Stimulated activated CD8-positive, alpha-beta memory T cell treated with anti-CD3 and anti-CD28 coated beads, Interleukin-4, amount 100 ng/mL, for 48 hours (primary cell): ENCODE results near the gene RASA2.
A peak's percentile ranks its signal among the peaks of the same experiment; 100 is the strongest.
"Not testable (repeated sequence)": the region's sequence is repeated elsewhere in the genome, so short reads cannot be mapped to it uniquely, and the experiment has no call there.

Experiments used
- DNase-seq: peaks from one replicate; pipeline ENCODE4 v3.0.0-alpha.2; 2020

The RASA2 gene

DNA sequence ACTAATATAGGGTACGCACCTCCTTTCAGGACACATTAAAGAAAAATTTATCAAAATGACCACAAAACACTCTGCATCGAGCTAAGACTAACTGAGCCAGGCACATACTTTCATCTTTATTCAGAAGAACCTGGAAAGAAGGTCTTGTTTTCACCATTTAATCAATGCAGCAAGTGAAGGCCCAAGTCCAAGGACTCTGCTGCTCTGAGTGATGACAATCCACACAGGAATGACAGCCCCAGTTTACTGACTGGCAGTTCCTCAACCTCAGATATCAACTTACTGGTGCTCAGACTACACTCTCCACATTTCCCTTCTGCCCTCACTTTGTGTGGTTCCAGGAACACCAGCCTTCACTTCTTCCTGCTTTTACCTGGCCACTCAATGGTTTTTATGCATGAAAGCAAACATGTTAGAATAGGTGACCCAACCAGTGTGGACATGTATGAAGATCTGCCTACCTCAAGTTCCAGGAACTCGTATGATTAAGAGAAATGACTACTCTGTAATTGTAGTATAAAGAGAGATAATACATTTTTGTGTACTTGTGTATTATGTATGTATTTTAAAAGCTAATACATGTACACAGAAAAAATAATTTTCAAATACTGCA is 29.1 kb upstream of the RASA2 start:
- DNase-seq = no peak

DNA sequence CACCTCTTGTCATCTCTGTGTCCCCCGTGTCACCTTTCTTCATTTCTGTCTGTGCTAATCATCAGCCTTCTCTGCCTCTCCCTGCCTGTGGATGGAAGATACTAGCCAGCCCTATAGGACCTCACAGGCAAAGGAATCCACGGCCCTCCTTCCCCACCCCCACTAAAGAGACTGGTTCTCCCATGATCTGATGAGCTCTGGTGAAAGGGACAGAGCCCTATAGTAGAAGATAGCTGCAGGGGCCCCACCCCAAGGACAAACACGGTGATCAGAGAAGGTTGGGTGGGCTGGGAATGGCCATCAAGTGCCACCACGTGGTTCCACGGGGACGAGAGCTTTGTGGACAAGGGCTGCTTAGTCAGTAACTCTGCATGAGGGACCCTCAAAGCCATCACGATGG is 27.8 kb upstream of the RASA2 start:
- no peak for DNase-seq

DNA sequence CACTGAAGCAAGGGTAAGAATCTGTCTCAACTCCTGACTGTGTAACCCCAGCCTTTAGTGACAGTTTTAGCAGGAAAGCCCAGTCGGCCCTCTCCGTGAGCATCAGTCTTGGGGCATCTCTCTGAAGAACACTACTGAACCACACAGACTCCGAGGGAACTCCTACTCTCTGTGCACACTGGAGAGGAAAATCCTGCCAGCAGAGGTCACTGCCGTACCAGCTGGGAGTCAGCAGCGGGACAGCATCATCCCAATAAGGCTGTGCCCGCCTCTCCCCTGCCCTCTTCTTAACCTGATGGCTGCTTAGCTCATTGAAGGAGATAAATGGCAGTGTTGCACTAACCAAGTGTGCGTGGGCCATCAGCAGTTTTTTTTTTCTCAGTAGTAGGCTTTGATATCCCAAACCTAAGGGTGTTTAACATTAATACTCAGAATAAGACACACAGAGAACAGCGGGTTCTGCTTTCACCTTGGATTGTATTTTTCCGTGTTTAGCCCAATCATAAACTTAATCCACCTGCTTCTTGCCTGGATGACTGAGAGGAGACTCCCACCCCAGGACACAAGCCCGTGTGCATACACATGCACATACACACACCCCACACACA is 26.6 kb upstream of the RASA2 start:
- peak; percentile 95 for DNase-seq

DNA sequence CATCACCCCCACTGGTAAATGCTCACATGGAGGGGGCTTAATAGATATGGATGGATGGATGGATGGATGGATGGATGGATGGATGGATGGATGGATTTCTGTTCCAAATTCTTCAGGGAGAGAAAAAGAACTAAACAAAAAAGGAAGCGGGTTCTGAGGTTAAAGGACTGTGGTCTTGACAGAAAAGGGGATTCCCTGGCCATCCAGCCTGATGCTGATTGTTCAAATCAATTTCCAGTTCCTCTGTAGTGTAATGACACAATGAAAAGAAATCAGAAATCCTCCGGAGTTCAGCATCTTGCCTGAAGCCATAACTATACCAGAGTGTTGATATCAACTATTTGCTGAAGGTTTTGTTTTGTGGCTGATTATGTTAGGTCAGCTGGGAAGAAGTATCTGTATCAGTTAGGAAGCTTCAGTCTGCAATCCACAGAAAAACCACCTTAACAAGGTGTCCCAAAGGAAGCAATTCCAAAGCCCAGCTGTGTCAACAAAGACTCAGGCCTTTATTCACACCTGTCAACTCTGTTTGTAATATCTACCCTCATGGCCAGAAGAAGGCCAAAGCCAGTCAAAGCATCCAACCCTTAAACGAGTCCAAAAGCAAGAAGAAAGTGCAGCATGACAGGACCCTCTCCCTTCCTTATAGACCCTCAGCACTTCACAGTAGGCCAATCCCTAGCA is 24.5 kb upstream of the RASA2 start:
- DNase-seq = no peak

DNA sequence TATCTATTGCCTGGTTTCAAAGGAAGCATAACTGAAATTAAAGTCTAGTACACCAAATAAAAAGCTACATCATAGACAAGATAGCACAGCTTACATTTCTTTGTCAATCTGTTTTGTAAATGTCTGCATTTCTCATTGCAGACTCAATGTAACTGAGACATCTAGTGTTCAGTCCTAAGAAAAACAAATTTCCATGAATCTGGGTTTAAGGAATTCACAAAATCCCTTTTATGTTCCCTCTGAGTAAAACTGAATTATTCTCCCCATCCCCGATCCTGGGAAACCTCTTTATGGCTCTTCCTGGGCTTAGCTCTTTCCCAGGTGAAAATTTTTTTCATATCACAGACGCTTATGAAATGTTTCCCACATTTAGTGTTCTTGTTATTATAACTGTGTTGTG is 21.6 kb upstream of the RASA2 start:
- DNase-seq = no peak

DNA sequence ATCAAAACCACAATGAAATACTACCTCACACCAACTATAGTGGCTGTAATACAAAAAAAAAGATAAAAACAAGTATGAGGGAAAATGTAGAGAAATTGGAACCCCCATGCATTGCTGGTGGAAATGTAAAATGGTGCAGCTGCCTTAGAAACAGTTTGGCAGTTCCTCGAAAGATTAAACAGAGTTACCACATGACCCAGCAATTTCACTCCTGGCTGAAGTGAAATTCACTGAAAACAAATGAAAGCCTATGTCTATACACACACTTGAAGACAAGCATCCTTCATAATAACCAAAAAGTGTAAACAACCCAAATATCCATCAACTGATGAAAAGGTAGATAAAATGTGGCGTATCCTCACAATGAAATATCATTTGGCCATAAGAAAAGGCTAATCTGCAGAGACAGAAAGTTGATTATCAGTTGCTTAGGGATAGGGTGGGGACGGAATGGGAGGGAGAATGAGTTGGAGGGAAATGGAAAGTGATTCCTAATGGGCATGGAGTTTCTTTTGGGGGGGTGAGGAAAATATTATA is 20.1 kb upstream of the RASA2 start:
- DNase-seq = no peak

DNA sequence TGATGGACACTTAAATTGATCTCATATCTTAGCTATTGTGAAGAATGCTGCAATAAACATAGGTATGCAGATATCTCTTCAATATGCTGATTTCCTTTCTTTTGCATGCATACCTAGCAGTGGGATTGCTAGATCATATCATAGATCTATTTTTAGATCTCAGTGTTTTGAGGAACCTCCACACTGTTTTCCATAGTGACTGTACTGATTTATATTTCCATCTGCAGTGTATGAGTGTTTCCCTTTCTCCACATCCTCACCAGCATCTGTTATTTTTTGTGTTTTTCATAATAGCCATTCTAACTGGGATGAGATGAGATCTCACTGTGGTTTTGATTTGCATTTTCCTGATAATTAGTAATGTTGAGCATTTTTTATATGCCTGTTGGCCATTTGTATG is 17.1 kb upstream of the RASA2 start:
- no peak for DNase-seq

DNA sequence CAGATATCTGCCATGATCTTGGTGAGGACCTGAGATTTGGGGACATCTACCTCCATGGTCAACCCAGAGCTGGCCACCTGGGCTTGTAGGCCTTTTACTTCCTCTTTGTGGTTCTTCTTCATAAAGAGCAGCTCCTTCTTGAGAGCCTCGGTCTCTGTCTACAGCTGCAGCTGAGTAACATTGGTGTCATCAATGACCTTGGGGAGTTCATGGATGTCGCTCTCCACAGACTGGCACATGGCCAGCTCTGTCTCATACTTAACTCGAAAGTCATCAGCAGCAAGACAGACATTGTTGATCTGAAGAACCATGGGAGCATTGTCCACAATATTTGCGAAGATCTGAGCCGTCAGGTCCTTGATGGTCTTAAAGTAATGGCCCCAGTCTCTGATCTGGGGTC is 15.7 kb upstream of the RASA2 start:
- DNase-seq = no peak

DNA sequence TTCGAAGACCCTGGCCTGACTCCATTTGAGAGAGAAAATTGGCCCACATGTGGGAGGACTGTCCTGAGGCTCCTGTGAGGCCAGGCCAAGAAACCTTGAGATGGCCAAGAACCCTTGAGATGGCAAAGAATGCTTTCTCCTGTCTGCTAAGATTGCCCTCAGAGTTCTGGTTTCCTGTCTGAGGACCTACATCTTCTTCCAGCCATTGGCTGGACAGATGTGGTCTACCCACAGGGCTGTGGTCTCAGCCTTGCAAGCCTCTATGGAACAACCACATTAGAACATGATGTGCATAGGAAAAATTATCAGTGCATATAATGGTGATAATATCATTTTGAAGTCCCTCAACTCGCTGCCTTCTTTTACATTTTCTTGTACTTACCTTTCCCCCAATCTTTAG is 10.8 kb upstream of the RASA2 start:
- DNase-seq = peak; percentile 49

DNA sequence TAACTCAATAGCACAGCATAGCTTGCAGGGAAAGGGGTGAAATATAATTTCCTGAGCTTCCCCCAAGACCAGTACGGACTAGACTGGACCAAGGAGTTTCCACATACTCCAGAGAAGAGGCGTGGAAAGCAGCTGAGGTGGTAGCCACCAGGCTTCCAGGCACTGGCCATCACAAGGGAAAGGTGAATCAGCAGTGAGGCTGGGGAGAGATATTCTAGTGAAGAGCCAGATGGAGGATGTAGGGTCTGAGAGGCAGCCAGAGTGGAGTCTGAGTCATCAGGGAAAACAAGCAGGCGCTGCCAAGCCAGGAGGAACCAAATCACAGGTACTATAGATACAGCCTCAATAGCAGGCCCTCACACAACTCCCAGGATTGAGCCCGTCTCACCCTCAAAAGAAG is 9.6 kb upstream of the RASA2 start:
- no peak for DNase-seq

DNA sequence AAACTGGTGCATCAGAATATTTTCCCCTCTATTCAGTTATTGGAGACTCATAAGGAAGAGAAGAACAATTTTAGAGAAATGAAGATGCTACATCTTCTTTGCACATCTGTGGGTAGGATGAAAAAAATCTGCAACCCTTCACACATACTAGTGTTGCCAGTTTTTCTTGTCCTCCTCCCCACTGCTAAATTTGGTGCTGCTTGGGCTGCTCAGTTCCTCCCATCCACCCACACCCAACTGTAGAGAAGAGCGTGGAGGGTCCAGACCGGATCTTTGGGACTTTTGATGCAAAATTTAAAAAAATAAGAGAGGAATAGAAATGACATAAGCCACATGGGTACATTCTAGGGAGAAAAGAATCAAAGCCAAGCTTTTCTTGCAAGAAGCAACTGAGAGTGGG is 8.7 kb upstream of the RASA2 start:
- no peak for DNase-seq

DNA sequence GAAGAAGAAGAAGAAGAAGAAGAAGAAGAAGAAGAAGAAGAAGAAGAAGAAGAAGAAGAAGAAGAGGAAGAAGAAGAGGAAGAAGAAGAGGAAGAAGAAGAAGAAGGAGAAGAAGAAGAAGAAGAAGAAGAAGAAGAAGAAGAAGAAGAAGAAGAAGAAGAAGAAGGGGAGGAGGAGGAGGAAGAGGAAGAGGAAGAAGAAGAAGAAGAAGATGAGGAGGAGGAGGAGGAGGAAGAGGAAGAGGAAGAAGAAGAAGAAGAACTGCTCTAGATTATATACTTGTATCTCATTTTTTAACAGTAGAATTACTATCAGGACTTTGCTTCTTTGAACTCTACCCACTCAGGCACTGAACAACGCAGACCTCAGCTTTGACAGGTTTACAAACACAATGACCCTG is 8.0 kb upstream of the RASA2 start:
- DNase-seq = not testable (repeated sequence)

DNA sequence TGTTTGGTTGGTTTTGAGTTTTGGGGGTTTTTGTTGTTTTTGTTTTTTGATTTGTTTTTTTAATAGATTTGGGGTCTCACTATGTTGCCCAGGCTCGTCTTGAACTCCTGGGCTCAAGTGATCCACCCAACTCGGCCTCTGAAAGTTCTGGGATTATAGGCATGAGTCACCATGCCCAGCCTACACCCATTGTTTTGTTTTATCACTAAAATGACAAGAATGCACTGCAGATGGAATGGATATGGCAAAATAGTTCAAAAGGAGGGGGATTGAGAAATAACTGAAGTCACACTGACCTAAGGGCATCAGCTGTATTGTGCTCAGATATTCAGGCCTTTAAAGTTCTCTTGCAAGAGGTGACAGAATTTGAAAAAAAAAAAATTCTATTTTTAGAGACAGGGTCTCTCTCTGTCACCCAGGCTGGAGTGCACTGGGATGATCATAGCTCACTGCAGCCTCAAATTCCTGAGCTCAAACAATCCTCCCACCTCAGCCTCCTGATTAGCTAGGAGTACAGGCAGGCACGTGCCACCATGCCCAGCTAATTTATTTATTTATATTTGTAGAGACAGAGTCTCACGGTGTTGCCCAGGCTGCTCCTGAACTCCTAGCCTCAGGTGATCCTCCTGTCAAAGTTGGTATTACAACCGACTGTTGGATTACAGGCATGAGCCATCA is 4.4 kb upstream of the RASA2 start:
- DNase-seq = no peak

DNA sequence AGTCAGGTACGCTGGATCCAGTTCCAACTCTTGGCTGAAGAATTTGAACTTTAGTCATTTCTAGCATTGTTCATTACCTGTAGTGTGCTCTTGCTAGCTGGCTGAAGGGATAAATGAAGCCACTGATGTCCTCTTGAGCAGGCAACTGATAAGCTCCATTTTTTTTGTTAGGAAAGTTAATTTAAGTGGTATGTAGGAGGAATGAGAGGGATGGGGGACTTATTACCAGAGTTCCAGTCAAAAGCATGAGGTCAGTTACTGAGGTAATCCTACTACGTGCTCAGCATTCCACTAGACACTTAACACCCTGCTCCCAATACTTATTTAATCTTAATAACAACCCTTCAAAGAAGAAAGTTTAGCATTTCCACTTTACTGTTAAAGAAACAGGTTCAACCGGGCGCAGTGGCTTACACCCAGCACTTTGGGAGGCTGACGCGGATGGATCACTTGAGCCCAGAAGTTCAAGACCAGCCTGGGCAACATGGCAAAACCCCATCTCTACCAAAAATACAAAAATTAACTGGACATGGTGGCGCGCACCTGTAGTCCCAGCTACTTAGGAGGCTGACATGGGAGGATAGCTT is 2.0 kb upstream of the RASA2 start:
- DNase-seq = no peak

DNA sequence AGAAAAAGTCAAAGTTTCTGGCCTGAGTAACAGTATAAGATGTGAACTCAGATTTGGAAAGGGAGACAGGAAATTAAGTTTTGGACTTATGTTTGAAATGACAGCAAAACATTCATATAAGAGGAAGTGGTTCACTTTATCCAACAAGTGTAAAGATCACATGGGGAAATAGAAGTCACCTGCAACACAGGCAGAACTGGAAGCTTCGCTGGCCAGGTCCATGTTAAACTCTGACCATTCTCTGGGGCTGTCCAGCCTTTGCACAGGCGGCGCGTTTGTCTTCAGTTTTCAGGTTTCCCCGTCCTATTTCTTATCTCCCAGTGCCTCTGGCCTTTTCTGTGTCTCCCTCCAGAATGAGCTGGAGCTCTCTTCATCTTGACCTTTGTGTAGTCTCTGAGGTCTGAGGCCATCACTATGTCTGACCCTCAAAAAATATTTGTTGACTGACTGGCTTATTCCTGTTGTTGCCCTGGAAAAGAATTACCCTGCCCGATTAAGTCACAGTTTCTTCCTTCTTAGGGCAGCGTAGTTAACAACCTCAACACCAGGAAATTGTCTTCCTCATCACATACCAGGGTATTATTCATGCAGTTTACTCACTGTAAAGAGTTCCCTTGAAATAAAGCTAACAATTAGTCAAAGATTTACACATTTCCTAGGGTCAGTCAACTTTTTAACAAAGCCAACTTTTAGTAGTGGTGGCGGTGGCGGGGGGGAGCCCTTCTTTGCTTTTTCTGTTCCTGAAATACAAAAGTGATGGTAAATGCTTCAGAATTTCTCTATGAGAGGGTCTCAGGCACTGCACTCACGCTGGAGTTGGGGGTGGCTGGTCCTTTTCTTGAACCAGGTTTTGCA is 959 bp upstream of the RASA2 start:
- DNase-seq = peak; percentile 50

DNA sequence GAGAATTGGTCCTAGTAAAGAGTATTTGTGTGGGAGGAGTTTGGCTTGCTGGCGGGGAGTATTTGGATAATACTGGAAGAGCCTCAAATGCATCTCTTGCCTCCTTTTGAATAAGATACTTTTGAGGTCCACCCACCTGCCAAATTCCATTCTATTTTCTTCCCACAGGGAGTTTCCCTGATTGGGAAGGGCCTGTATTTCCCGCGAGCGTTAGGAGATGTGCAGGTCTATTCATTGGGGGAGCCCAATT is 406 bp upstream of the RASA2 start:
- no peak for DNase-seq

DNA sequence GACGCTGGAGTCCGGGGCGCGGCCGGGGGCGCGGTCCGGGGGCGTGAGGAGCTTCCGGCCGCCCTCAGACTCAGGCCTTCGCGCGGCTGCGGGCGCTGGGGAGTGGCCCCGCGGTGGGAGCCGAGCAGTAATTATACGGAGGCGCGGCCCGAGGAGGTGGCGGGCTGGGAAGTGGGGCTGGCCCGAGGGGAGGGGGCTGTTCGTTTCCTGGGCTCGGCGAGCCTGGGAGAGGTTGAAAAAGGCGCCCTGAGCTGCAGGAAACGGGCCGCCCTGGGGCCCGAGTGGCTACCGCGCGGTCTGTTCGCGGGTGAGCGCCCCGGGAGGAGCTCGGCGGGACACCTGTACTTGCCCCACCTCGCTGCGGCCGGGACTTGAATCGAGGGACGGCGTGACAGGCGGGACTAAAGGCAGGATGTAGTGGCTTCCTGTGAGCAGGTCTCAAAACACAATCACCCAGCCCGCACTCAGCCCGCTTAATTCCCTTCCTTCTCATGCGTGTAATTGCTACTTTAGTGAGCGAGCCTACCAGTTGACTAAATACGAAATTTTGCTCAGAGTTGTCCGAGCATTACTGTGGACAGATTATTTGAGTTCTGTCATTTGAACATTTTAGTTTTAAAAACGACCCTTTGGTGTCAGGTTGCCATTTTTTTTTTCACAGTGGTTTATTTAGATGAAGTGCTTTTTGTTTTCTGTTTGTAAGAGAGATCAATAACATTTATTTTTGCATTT is 860 bp downstream of the RASA2 start:
- DNase-seq = peak; percentile 89

DNA sequence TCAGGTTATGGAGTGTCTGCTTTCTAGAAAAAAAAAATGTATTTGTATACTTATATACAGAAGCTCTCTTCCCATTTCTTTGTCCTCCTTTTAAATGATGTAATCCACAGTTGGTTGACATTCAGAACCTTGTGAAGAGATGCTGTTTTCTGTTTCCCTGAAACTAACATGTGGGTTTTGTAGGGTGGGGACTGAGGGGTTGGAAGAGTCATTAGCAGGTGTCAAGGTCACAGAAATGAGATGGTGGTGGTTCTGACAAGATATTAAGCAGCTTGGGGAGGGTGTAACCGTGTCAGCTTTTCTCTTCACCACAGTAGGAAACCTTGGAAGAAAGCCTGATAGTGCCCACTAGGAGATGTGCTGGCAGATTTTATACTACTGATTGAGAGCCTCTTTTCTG is 2.4 kb downstream of the RASA2 start:
- DNase-seq = no peak

DNA sequence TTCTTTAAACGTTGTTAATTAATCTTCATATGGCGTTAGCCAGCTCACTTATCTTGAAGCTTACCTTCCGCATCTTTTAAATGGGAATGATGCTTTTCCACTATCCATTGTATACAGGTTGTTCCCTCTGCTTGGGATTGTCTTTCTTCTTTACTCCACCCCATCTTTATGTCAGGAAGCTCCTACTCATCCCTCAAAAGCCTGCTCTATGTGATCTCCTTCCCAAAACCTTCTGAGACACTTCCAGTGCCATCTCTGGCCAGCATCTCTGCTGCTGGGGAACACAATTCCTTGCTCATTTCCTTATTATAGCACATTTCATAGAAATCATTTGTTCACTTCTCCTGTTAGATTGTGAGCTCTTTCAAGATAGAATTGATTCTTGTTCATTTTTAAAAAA is 4.3 kb downstream of the RASA2 start:
- no peak for DNase-seq

DNA sequence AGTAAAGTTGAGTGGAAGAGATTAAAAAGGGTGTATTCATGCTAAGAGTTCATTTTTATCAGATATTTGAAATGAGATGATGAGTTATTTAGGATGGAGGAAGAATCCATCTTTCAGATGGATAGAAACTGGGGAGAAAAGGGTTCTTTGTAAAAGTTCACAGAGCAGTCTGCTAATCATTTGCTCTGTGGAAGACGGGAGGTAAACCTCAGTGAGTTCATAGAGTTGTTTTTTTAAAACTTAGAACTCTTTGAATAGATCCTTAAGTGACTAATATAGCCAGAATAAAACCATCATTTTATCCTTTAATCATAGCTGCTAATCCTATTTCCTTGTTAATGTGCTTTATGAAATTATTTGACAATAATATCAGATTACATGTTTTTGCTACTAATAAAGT is 5.1 kb downstream of the RASA2 start:
- DNase-seq = no peak

DNA sequence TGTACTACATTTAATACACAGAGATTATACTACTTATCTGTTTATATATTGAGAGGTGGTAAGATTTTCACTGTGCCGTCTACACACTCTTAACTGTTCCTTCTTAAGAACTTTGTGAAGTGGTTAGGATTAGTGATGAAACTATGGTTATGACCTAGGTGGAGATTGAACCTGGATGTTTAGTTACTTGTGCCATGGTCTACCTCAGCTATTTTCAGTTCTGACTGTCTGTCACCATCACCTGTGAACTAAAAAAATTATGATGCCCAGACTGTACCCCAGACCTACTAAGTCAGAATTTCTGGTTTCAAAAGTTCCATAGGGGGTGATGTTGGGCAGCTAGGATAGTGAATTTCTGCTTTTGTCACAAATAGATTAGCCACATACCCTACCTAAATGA is 6.4 kb downstream of the RASA2 start:
- no peak for DNase-seq

DNA sequence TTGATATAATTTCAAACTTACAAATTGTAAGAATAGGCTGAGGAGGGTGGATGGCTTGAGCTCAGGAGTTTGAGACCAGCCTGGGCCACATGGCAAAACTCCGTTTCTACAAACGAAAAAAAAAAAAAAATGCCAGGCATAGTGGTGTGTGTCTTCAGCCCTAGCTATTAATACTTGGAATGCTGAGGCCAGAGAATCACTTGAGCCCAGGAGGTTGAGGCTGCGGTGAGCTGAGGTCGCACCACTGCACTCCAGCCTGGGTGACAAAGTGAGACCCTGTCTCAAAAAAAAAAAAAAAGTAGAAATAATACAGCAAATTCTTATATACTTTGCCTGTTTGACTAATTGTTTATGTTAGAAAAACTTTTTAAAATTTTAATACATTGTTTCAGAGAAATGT is 10.8 kb downstream of the RASA2 start:
- DNase-seq = not testable (repeated sequence)
